SU-DHL-6 (cell line): ENCODE measurements around the gene UBXN4.

Experiments used
- CTCF ChIP-seq: fragments of 200-600 bp; sonication (generic); IDR thresholded peaks from one replicate; pipeline ENCODE4 v1.5.1; 2017; ENCODE audit warnings: antibody characterized with exemption, mild to moderate bottlenecking, low read length, moderate library complexity; ENCODE audit not compliant: insufficient read depth, poor library complexity, severe bottlenecking
- EZH2phosphoT487 ChIP-seq: fragments of 200-600 bp; sonication (generic), shearing (Covaris generic); conservative IDR thresholded peaks from 2 replicates; pipeline ENCODE4 v1.6.1; 2018; ENCODE audit warnings: mild to moderate bottlenecking, antibody characterized with exemption, low read length, moderate library complexity, mixed read lengths

- TF ChIP-seq CTCF (no peak), EZH2phosphoT487 (no peak)
Observed at GRCh38 chr2:135773319-135773718, 31.7 kb downstream of the UBXN4 start.
